ENCODE data around the gene CPM. TPM values are rescaled to one million over a fixed set of nuclear protein-coding genes. Genes with fewer than 3 reads are reported as not detected.

The CPM gene
- total RNA-seq, 1 experiment from 2014 or later, result 4.2 TPM

Other genes starting within 250 kb of the CPM start
- gene NUP107, start 246.2 kb downstream of the CPM start, total RNA-seq (2021), result 75.7 and 84.9 TPM in 2 replicates
- 8.9 and 10.7 TPM in 2 replicates for gene SLC35E3, start 187.0 kb downstream of the CPM start, total RNA-seq (2021)
- 74.3 and 95.2 TPM in 2 replicates for gene MDM2, start 125.0 kb downstream of the CPM start, total RNA-seq (2021)